GM21737 (cell line): ENCODE data around the gene BARX2.

Experiments used
- ATAC-seq: cut with Tn5 transposase; IDR thresholded peaks from one replicate; pipeline ENCODE4 v1.9.1; 2021; ENCODE audit warnings: mild to moderate bottlenecking, moderate library complexity; ENCODE audit not compliant: unreplicated experiment

BARX2 gene

GRCh38 chr11:129396454-129396853 is 20.8 kb downstream of the BARX2 start:
- no peak for ATAC-seq

- no peak for ATAC-seq
These were observed 26.8 kb downstream of the BARX2 start for GRCh38 chr11:129402206-129403171.

- ATAC-seq = no peak
These were observed 29.1 kb downstream of the BARX2 start for GRCh38 chr11:129404731-129405130.

- no peak for ATAC-seq
These were observed 33.3 kb downstream of the BARX2 start for GRCh38 chr11:129408865-129409444.

- no peak for ATAC-seq
These were observed 34.8 kb downstream of the BARX2 start for GRCh38 chr11:129410395-129410960.

GRCh38 chr11:129412494-129412893 is 36.8 kb downstream of the BARX2 start:
- ATAC-seq = no peak

- ATAC-seq = no peak
These were observed 38.7 kb downstream of the BARX2 start for GRCh38 chr11:129414144-129414872.

GRCh38 chr11:129416080-129416820 is 40.6 kb downstream of the BARX2 start:
- no peak for ATAC-seq

GRCh38 chr11:129417458-129417857 is 41.8 kb downstream of the BARX2 start:
- no peak for ATAC-seq

- ATAC-seq = no peak
These were observed 42.4 kb downstream of the BARX2 start for GRCh38 chr11:129418039-129418438.

GRCh38 chr11:129419386-129419785 is 43.7 kb downstream of the BARX2 start:
- ATAC-seq = no peak

- no peak for ATAC-seq
These were observed 47.8 kb downstream of the BARX2 start for GRCh38 chr11:129423426-129423825.

GRCh38 chr11:129425214-129425613 is 49.6 kb downstream of the BARX2 start:
- ATAC-seq = no peak

- ATAC-seq = no peak
These were observed 50.4 kb downstream of the BARX2 start for GRCh38 chr11:129426038-129426437.

- ATAC-seq = no peak
These were observed 51.1 kb downstream of the BARX2 start for GRCh38 chr11:129426776-129427175.

GRCh38 chr11:129427376-129427775 is 51.7 kb downstream of the BARX2 start:
- no peak for ATAC-seq

GRCh38 chr11:129427816-129428406 is 52.3 kb downstream of the BARX2 start:
- no peak for ATAC-seq

GRCh38 chr11:129428557-129428956 is 52.9 kb downstream of the BARX2 start:
- no peak for ATAC-seq

- ATAC-seq = no peak
These were observed 59.2 kb downstream of the BARX2 start for GRCh38 chr11:129434641-129435498.
